Neural progenitor cell (in vitro differentiated cells): Measurements from ENCODE around the gene RIN2. TPM values are rescaled to one million over a fixed set of nuclear protein-coding genes. Genes with fewer than 3 reads are reported as not detected.

Experiments
- DNase-seq: peaks from one replicate; pipeline ENCODE4 v3.0.0-alpha.2; 2016; ENCODE audit warnings: low spot score
- H2AFZ ChIP-seq: fragments of 200-600 bp; sonication (generic); replicated peaks from 2 replicates; pipeline ENCODE4 v1.6.1; 2016; ENCODE audit warnings: antibody characterized with exemption
- H3F3A ChIP-seq: fragments of 200-600 bp; sonication (generic); 2 replicates; pipeline ENCODE4 v1.6.1; 2016; ENCODE audit warnings: antibody characterized with exemption, low read depth
- H3K27ac ChIP-seq: fragments of 200-600 bp; sonication (generic); 2 replicates; pipeline ENCODE4 v1.5.1; 2016; ENCODE audit warnings: mild to moderate bottlenecking
- H3K27me3 ChIP-seq: fragments of 200-600 bp; sonication (generic); 2 replicates; pipeline ENCODE4 v1.6.1; 2016; ENCODE audit warnings: mild to moderate bottlenecking, moderate library complexity
- H3K36me3 ChIP-seq: fragments of 200-600 bp; sonication (generic); 2 replicates; pipeline ENCODE4 v1.5.1; 2016
- H3K4me1 ChIP-seq: fragments of 200-600 bp; sonication (generic); 2 replicates; pipeline ENCODE4 v1.6.1; 2016; ENCODE audit warnings: mixed run types
- H3K4me2 ChIP-seq: fragments of 200-600 bp; sonication (generic); 2 replicates; pipeline ENCODE4 v1.6.1; 2016
- H3K4me3 ChIP-seq: fragments of 200-600 bp; sonication (generic); 2 replicates; pipeline ENCODE4 v1.5.1; 2016
- H3K79me2 ChIP-seq: fragments of 200-600 bp; sonication (generic); 2 replicates; pipeline ENCODE4 v1.6.1; 2016; ENCODE audit warnings: low read depth
- H3K9ac ChIP-seq: fragments of 200-600 bp; sonication (generic); 2 replicates; pipeline ENCODE4 v1.6.1; 2016
- H3K9me3 ChIP-seq: fragments of 200-600 bp; sonication (generic); 2 replicates; pipeline ENCODE4 v1.5.1; 2016; ENCODE audit warnings: low read depth
- H4K20me1 ChIP-seq: fragments of 200-600 bp; sonication (generic); 2 replicates; pipeline ENCODE4 v1.6.1; 2016; ENCODE audit warnings: low read depth
- H3K27ac Mint-ChIP-seq: 3 replicates; pipeline ENCODE4 v1.8.0; 2021; ENCODE audit warnings: mixed read lengths
- H3K27me3 Mint-ChIP-seq: 2 replicates; pipeline ENCODE4 v1.8.0; 2022; ENCODE audit warnings: low read depth, mild to moderate bottlenecking, inconsistent platforms, moderate library complexity, mixed read lengths; ENCODE audit not compliant: insufficient read depth
- H3K36me3 Mint-ChIP-seq: 3 replicates; pipeline ENCODE4 v1.8.0; 2021; ENCODE audit warnings: mixed read lengths
- H3K4me1 Mint-ChIP-seq: 3 replicates; pipeline ENCODE4 v1.8.0; 2021; ENCODE audit warnings: mixed read lengths
- H3K4me3 Mint-ChIP-seq: 3 replicates; pipeline ENCODE4 v1.8.0; 2021; ENCODE audit warnings: mild to moderate bottlenecking, moderate library complexity, mixed read lengths
- H3K9me3 Mint-ChIP-seq: 3 replicates; pipeline ENCODE4 v1.8.0; 2020; ENCODE audit warnings: mixed read lengths
- CTCF ChIP-seq: fragments of 200-600 bp; sonication (generic); IDR thresholded peaks from 2 replicates; pipeline ENCODE4 v1.5.1; 2017; ENCODE audit warnings: antibody characterized with exemption, mild to moderate bottlenecking
- EZH2 ChIP-seq: fragments of 200-600 bp; sonication (generic); IDR thresholded peaks from 2 replicates; pipeline ENCODE4 v1.6.1; 2017; ENCODE audit warnings: antibody characterized with exemption, mild to moderate bottlenecking, moderate library complexity
- EZH2phosphoT487 ChIP-seq: fragments of 200-600 bp; sonication (generic); IDR thresholded peaks from 2 replicates; pipeline ENCODE4 v1.6.1; 2017; ENCODE audit warnings: antibody characterized with exemption
- total RNA-seq: library from RNA; depleted of rRNA; stranded (reverse); fragments of >200 nt; gene quantifications from 2 replicates; pipeline ENCODE4 v1.2.3, GENCODE V29; 2015; ENCODE audit warnings: low replicate concordance

Gene RIN2
- total RNA-seq, 1 donor from 2014 or later, result 7.2 TPM

- H3K4me2 ChIP-seq, result no peak overlapping the region
- no peak overlapping the region for H3K9ac ChIP-seq
- no peaks in the 10 kb centered on the region for H4K20me1 ChIP-seq
- no peak overlapping the region for H3K4me3 ChIP-seq
- no peaks in the 10 kb centered on the region for H3F3A ChIP-seq
- H3K27ac ChIP-seq, result no peak overlapping the region
- H3K79me2 ChIP-seq, result no peaks in the 10 kb centered on the region
- Mint-ChIP-seq H3K4me3 (no peak overlapping the region), H3K9me3 (peaks cover 17% of the 10 kb centered on the region), H3K4me1 (no peaks in the 10 kb centered on the region), H3K27ac (no peak overlapping the region), H3K36me3 (peaks cover 10% of the 10 kb centered on the region), H3K27me3 (no peaks in the 10 kb centered on the region)
- H3K4me1 ChIP-seq, result peaks cover 11% of the 10 kb centered on the region
- no peaks in the 10 kb centered on the region for H3K27me3 ChIP-seq
- no peak overlapping the region for H2AFZ ChIP-seq
- no peak for DNase-seq
- H3K9me3 ChIP-seq, result no peaks in the 10 kb centered on the region
- H3K36me3 ChIP-seq, result no peaks in the 10 kb centered on the region
- TF ChIP-seq EZH2 (no peak), CTCF (no peak), EZH2phosphoT487 (no peak)
Measured at GRCh38 chr20:19791887-19792286, 33.8 kb downstream of the RIN2 start.

- H3K27me3 ChIP-seq, result no peaks in the 10 kb centered on the region
- Mint-ChIP-seq H3K36me3 (peaks cover 6% of the 10 kb centered on the region), H3K27ac (no peak overlapping the region), H3K9me3 (peaks cover 9% of the 10 kb centered on the region), H3K27me3 (no peaks in the 10 kb centered on the region), H3K4me3 (no peak overlapping the region), H3K4me1 (no peaks in the 10 kb centered on the region)
- H3K27ac ChIP-seq, result no peak overlapping the region
- no peak overlapping the region for H3K9ac ChIP-seq
- H3F3A ChIP-seq, result no peaks in the 10 kb centered on the region
- H3K4me2 ChIP-seq, result no peak overlapping the region
- TF ChIP-seq EZH2, result no peak
- no peak for TF ChIP-seq EZH2phosphoT487
- no peak for TF ChIP-seq CTCF
- H3K36me3 ChIP-seq, result no peaks in the 10 kb centered on the region
- no peak overlapping the region for H2AFZ ChIP-seq
- H3K9me3 ChIP-seq, result no peaks in the 10 kb centered on the region
- no peak for DNase-seq
- H3K4me1 ChIP-seq, result peaks cover 10% of the 10 kb centered on the region
- no peak overlapping the region for H3K4me3 ChIP-seq
- no peaks in the 10 kb centered on the region for H3K79me2 ChIP-seq
- no peaks in the 10 kb centered on the region for H4K20me1 ChIP-seq
Measured at GRCh38 chr20:19793716-19794115, 35.7 kb downstream of the RIN2 start.

- no peaks in the 10 kb centered on the region for H3K36me3 ChIP-seq
- no peaks in the 10 kb centered on the region for H3K27me3 ChIP-seq
- no peaks in the 10 kb centered on the region for H3K9me3 ChIP-seq
- no peaks in the 10 kb centered on the region for H3K4me1 Mint-ChIP-seq
- no peak overlapping the region for H3K27ac Mint-ChIP-seq
- H3F3A ChIP-seq, result no peaks in the 10 kb centered on the region
- no peaks in the 10 kb centered on the region for H4K20me1 ChIP-seq
- H3K79me2 ChIP-seq, result no peaks in the 10 kb centered on the region
- no peak overlapping the region for H3K4me3 ChIP-seq
- H3K36me3 Mint-ChIP-seq, result peaks cover 9% of the 10 kb centered on the region
- H3K9me3 Mint-ChIP-seq, result no peaks in the 10 kb centered on the region
- H3K9ac ChIP-seq, result no peak overlapping the region
- H3K27me3 Mint-ChIP-seq, result no peaks in the 10 kb centered on the region
- no peaks in the 10 kb centered on the region for H3K4me1 ChIP-seq
- TF ChIP-seq CTCF, result no peak
- no peak for TF ChIP-seq EZH2
- TF ChIP-seq EZH2phosphoT487, result no peak
- H3K4me3 Mint-ChIP-seq, result no peak overlapping the region
- no peak overlapping the region for H3K4me2 ChIP-seq
- no peak overlapping the region for H3K27ac ChIP-seq
- no peak for DNase-seq
- no peak overlapping the region for H2AFZ ChIP-seq
Measured at GRCh38 chr20:19794941-19795340, 36.9 kb downstream of the RIN2 start.

- Histone ChIP-seq H3K9me3 (no peaks in the 10 kb centered on the region), H2AFZ (no peak overlapping the region), H3K9ac (no peak overlapping the region), H3K79me2 (no peaks in the 10 kb centered on the region), H3K4me2 (no peak overlapping the region), H4K20me1 (no peaks in the 10 kb centered on the region), H3F3A (no peaks in the 10 kb centered on the region), H3K27me3 (no peaks in the 10 kb centered on the region), H3K27ac (no peak overlapping the region), H3K36me3 (no peaks in the 10 kb centered on the region), H3K4me1 (no peaks in the 10 kb centered on the region), H3K4me3 (no peak overlapping the region)
- no peak for DNase-seq
- Mint-ChIP-seq H3K4me1 (no peaks in the 10 kb centered on the region), H3K9me3 (no peaks in the 10 kb centered on the region), H3K4me3 (no peak overlapping the region), H3K36me3 (peaks cover 30% of the 10 kb centered on the region), H3K27ac (no peak overlapping the region), H3K27me3 (no peaks in the 10 kb centered on the region)
- TF ChIP-seq EZH2 (no peak), CTCF (no peak)
Measured at GRCh38 chr20:19799325-19799724, 41.3 kb downstream of the RIN2 start.
